H54 (cell line): ENCODE measurements around the gene SFRP2.

Source experiments
- DNase-seq: peaks from one replicate; pipeline ENCODE4 v3.0.0; 2011; ENCODE audit warnings: low spot score, mixed read lengths; ENCODE audit not compliant: insufficient read length
- FAIRE-seq: peaks from 3 replicates; lab custom pipeline; 2011; peaks lifted over from hg19 to GRCh38; lab: Jason Lieb, UNC
- POLR2A ChIP-seq: IDR thresholded peaks from 2 replicates; pipeline ENCODE4 v1.6.1; 2011; ENCODE audit warnings: low read depth, mild to moderate bottlenecking, low read length

SFRP2 gene

DNA sequence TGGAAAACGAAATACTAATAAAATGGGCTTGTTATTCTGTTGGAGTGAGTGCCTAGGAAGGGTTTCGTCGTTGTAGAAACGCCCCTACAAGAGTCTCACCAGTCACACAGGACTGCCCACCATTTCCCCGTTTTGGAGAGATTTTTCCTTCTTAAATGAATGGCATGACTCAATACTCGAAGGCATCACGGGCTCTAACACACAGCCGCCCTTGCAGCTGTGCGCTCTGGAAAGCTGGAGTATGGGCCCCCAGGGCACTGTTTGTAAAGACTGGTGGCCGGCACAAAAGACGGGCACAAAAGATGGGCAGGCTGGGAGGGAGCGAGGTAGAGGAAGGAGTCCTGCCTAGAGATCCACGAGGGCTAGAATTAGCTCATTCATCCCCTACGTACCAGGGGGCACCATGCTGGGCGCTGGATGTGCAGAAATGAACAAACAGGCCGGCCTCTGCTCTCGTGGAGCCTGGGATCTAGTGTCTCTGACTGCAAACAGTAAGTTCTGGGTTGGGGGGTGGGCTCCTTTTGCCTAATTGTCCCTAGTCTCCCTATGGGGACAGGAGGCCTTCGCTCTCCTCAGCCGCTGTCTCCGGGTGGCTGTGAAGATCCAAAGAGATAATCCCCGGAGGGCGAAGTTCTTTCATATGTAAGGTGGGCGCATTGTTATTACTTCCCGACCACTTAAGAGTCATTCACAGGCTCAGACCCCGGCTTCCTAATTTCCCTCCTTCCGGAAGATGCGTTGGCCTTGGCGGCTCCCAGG, 1.0 kb upstream of the SFRP2 start:
- no peak for DNase-seq
- no peak for FAIRE-seq
- TF ChIP-seq POLR2A: no peak

DNA sequence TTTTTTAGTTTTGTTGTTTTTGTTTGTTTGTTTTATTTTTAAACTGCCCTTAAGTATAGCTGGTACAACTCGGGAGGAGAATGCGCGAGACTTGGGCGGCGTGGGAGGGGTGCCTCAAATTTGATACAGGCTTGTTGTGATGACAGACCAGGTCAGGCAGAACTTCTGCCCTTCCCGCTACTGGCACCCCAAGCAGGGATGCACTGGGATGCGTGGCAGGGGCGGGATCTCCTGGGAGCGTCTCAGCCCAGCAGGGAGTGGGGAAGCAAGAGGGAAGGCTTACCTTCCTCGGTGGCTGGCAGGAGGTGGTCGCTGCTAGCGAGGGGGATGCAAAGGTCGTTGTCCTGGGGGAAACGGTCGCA, 851 bp downstream of the SFRP2 start:
- DNase-seq: no peak
- no peak for TF ChIP-seq POLR2A
- no peak for FAIRE-seq

DNA sequence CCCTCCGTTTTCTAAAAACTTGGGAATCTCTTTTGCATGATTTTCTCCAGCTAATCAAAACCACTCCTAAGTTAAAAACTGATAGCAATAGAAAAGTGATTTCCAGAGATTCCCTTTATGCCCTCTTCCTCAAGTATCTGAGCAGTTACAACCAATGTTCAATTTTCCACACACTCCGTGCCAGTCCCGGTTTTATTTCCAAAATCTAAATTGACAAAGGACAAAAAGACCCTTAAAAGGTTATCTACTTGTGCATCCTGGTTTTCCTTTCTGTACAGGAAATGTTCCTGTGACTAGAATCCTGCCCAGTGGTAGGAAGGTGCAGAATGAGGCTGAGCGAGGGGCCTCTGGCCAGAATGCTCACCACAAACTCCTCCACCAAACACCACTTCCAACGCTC, 1.3 kb downstream of the SFRP2 start:
- no peak for DNase-seq
- TF ChIP-seq POLR2A: no peak
- FAIRE-seq: no peak

DNA sequence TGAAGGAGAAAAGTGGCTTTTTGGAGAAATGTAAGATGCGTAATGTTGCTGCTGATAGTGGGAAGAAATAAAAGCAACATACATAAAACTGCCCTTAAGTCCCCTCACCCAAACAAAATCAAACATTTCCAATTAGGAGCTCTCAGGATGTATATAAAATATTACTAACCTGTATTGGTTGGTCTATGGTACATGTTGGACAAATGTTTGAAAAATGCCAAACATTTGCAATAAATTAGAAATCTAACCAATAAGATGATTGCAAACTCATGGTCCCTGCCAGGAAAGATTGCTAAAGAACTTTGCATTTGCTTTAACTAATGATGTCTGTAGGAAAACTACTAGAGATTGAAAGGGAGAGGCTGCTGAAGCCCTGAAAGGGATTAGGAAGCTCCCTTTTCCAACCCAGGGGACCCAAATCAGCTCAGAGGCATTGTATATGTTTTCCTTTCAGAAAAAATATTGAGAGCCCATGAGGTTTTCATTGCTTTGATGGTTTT, 1.8 kb downstream of the SFRP2 start:
- TF ChIP-seq POLR2A: no peak
- DNase-seq (no peak), FAIRE-seq (no peak)

DNA sequence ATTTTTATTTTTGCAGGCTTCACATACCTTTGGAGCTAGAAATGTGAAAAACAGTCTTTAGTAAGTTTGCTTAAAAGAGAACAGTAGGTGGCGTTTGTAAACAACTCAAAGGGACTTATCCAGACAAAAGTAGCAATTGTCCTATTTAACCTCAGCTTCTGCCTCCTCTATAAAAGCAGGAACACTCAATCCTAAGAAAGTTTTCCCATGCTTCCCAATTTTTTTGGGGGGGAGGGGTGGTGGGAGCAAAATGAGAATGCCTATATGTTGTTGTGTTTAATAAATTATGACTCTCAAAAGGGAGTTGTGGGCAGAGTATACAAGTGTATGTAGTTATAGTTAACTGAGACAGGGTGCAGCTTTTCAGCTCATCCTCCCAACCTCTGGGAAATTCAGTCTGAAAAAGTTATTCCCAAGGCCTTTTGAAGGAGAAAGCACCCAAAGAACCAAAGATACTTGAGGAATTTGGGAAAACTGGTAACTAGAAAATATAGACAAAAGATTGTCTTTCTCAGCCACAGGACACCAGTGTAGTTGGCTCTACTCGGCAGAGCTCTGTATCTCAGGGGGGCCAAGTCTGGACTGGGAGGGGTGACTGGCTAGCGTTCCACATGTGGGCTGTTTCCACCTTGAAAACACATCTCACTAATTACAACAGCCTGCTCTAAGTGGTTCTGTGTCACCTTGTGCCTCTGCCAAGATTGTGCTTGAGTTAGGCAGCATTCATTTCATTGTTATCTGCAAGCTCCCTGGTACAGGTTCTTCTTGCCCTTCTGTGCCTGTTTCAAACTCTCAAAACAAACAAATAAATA, 2.8 kb downstream of the SFRP2 start:
- no peak for FAIRE-seq
- DNase-seq: peak; percentile 40
- no peak for TF ChIP-seq POLR2A

DNA sequence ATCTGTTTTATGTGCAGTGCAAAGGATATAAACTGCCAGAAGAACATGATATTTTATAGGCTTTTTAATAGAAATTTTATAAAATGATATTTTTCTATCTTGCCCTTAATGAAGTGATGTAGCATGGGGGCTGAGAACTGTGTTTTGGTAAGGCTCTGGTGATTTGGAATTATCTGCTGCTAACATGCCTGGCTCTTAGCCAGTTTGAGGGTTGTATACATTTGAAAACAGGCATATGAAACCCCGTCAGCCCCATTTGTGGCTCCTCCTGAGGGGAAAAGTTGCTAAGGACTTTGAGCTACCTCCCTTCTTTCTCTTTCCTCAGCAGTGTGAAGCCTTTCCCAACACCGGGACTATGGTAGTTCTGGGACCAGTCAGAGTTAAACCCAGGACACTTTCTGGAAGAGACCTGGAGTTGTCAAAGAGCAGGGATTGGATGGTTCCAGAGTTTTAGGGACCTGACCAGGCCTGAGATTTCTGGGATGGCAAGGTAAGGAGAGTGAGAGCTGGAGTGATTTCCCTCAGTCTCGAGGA, 4.7 kb downstream of the SFRP2 start:
- TF ChIP-seq POLR2A: no peak
- FAIRE-seq: no peak
- no peak for DNase-seq

DNA sequence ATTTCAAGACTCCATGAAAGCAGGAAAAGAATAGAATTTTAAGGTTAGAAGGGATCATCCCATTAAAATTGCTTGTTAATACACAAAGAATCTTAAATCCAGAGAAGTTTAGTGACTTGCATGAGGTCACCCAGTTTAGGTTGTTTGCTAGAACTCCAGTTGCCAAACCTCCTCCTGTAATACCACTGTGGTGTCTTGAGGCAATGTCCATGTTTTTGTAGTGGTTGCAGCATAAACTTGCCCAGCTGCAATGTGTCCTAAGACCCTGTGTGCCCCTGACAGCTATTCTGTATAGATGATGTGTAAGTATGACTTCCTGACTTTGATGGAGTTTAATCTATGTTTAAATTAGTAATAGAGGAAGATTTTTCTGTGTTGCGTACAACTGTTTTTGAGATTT, 6.3 kb downstream of the SFRP2 start:
- no peak for TF ChIP-seq POLR2A
- DNase-seq: no peak
- FAIRE-seq: no peak

DNA sequence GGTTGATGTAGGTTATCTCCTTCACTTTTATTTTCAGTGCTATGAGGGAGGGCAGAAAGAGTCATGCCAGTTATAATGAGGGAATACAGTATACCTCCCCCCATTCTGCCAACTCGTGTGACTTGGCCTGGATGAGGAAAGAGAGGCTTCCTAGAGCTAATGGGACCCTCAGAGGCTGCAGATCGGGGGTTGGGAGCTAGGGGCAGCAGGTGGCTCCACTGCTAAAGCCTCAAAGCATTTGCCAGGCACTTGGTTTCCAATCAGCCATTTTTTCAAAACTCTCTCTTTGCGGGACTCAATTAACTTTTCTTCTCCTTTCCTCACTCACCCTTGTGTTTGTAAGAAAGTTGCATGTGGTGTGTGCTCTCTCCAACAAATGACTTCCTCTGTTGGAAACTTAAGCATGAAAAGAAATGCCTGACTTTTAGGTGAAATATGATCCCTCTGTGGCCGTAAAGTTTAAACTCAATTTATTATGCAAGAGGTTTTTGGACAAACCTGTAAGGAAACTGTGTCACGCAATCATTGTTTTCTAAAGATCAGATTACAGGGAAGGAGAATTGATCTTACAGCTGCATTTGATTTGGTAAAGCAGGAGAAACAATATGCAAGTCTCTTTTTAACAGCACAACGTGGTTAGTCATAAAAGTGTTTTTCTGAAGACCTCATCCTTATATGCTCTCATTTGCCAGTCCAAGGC, 7.0 kb downstream of the SFRP2 start:
- no peak for FAIRE-seq
- TF ChIP-seq POLR2A: no peak

DNA sequence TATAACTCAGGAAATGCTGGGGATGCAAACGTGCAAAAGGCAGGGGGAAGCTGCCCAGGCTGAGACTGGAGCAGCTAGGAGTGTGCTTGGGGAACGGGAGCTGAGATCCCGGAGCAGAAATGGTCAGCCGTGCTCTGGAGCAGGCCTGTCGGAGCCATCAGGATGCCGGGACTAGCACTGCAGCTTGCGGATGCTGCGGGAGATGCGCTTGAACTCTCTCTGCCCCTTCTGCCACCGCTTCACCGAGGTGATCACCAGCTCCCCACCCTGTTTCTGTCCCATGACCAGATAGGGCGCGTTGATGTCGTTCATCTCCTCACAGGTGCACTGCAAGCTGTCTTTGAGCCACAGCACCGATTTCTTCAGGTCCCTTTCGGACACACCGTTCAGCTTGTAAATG, 7.6 kb downstream of the SFRP2 start:
- FAIRE-seq: no peak
- no peak for TF ChIP-seq POLR2A
- DNase-seq: no peak

More for the DNA sequence above, 7.0 kb downstream of the SFRP2 start:
- no peak for DNase-seq

DNA sequence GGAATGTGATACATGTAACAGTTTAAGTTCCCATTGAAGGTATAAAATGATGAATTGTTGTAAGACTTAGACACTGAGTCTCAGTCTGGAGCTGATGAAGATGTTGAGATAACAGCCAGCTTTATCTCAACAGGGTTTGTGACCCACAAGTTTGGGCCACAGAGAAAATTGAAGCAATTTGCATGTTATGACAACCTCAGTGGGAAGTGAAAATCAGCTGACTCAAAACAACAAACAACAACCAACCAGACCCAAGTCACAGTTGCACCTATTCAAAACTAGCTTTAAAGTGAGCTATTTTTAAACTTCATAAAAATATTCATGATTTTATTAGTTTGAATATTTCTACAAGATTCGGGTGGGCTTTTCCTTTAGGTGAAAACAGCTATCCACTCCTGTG, 8.0 kb downstream of the SFRP2 start:
- no peak for FAIRE-seq
- DNase-seq: no peak
- no peak for TF ChIP-seq POLR2A

DNA sequence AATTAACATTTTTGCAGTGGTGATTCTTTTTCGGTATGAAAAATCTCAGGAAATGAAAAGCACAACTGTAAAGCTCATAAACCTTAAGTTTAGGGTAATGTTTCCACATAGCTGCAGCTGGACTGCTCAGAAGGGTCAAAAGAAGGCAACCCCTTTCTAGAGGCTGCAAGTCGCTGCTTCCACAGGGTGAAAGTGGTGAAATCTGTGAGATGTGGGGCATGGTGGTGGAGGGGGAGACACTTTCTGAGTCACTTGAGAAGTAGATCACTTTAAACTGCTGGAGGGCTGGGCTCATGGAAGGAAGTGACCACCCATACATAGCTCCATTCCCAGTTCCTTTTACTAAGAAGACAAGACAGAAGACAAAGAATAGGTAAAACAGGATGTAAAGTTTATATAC, 8.7 kb downstream of the SFRP2 start:
- DNase-seq (no peak), FAIRE-seq (no peak)
- no peak for TF ChIP-seq POLR2A

DNA sequence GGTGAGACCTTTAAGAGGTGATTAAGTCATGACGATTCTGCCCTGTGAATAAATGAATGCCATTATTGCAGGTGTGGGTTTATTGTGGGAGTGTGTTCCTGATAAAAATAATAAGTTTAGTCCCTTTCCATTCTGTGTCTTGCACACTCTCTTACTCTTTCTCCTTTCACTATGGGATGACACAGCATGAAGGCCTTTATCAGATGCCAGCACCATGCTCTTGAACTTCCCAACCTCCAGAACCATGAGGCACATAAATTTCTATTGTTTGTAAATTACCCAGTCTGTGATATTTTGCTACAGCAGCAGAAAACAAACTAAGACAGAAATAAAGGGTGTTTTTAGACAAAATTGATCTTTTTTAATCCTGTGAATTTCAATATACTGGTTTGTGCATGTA, 10.5 kb downstream of the SFRP2 start:
- no peak for FAIRE-seq
- DNase-seq: no peak
- TF ChIP-seq POLR2A: no peak

DNA sequence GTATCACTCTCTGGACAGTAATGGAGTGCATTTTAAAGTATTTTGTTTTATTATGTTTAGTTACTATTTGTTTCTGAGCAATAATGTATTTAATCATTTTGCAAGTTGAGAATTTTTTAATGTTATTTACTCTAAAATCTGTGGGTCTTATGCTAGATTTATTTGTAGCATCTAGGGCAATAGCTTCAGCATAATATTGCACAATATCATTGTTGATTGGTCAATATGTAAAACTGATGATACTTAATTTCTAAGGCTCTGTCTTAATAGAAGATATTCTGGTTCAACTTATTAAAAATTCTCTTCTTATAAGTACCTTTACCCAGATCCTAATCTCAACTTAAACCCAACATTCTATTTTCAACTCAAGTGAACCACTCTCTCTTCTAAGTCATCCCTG, 11.5 kb downstream of the SFRP2 start:
- FAIRE-seq: no peak
- no peak for TF ChIP-seq POLR2A
- no peak for DNase-seq

DNA sequence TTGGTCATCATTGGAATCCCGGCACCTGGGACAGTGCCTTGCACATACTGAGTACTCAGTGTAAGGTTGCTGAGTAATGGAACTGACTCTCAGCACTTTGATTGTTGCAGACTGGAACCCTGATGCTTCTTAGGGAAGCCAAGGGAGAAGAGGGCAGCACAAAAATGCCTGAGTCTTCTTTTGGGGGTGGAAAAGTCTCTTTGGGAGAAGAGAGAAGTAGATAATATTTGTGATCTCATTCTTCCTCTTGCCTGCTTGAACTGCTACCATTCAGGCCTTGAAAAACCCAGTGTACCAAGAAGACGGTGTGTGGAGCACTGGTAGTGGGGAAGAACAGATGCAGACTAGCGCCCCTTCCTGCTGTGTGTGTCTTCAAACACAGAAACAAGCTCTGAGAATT, 12.3 kb downstream of the SFRP2 start:
- DNase-seq (no peak), FAIRE-seq (no peak)
- TF ChIP-seq POLR2A: no peak
